NCI-H524 treated with DMSO at 0.1 percent for 48 hours (cell line): ENCODE results near the gene SPECC1L.

Experiments used
- DNase-seq: peaks from one replicate; lab custom pipeline; 2025; lab: John Stamatoyannopoulos, UW

Gene SPECC1L

DNA sequence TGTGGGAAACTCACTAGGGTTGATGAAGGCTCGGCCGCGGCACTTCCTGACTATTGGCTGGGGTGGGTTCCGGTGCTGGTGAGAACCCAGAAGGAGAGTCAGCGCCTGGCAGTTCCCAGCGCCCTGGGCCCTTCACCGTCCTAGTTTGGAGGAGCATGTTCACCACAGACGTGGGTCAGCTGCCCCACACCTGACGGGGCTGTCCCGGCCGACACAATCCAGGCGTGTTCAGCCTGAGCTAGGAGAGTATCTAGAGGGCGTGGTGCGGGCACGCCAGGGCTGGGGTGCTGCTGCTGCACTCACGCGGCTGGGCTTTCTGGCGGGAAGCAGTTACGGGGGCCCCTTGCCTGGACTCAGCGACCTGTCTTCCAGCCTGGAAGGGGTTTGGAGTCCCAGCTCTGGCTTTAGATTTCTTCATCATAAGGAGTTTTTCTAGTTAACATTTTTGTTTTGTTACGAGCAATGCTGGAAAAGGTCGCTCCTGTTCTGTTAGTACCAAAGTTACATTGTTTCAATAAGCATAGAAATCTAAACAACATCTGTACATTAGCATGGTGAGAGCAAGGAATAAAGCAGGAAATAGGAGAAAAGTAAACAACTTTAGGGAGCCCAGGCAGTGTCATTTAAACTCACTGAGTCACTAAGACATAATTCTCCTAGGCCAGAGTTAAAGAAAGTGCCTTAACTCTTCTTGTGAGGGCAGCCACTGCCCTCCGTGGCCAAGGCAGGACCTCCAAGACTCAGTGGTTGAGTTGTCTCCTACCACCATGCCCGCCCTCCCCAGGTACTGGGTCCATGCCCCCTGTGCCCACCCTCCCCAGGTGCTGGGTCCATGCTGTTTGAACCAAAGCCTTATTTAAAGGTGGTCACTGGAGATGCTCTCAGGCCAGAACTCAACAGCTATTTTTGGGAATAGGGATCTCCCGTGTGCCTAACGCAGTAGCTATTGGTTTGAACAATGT, 144.6 kb downstream of the SPECC1L start:
- no peak for DNase-seq

DNA sequence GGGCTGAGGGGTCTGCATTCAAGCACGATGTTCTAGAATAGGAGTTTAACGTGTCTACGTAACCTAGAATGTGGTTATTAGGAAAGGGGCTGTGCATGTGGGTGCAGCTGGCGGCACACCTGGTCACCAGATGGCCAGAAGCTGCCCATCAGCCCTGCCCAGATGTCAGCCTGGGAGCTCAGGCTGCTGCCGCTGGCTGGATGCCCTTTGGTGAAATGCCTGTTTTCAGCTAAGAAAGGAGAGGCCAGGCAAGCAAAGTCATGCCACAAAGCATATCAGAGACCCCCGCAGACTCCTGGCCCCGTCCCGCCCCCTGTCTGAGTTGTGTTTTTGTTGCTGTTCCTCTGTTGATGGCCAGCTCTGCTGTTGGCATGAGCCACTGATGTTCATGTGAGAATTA, 145.5 kb downstream of the SPECC1L start:
- DNase-seq = peak; percentile 55

DNA sequence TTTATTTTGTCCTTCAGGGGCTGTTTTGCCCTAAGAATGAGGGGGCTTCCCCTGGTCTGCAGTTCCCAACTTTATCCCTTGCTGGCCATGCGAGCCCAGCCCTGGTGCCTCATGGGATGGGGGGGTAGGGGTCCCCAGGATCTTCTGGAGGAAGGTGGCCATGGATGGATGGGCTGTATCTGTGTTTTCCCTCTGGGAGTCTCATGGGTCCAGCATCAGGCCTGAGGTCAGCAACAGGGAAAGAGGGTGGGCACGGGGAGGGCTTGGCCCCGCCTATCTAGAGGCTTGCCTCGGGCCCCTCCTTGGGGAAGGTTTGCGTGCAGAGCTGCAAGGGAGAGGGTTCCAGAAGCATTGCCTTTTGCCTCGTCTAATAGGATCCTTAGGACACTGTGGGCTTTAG, 146.0 kb downstream of the SPECC1L start:
- DNase-seq = no peak

DNA sequence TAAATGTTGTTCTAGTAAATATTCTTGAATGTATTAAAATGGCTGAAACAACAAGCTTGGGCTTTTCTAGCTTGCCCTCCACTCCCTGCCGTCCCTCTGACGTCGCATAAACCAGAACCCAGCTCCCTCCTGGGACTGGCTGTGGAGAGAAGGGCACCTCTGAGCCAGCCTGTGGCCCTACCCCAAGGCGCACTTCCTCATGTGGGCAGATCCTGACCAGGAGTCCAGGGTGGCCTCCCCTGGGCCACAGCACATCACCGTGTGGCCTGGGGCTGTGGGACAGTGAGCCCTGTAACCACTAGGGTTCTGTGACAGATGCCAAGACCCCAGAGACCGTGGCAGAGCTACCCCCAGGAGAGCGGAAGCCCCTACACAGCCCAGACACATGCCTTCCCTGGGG, 146.6 kb downstream of the SPECC1L start:
- no peak for DNase-seq

DNA sequence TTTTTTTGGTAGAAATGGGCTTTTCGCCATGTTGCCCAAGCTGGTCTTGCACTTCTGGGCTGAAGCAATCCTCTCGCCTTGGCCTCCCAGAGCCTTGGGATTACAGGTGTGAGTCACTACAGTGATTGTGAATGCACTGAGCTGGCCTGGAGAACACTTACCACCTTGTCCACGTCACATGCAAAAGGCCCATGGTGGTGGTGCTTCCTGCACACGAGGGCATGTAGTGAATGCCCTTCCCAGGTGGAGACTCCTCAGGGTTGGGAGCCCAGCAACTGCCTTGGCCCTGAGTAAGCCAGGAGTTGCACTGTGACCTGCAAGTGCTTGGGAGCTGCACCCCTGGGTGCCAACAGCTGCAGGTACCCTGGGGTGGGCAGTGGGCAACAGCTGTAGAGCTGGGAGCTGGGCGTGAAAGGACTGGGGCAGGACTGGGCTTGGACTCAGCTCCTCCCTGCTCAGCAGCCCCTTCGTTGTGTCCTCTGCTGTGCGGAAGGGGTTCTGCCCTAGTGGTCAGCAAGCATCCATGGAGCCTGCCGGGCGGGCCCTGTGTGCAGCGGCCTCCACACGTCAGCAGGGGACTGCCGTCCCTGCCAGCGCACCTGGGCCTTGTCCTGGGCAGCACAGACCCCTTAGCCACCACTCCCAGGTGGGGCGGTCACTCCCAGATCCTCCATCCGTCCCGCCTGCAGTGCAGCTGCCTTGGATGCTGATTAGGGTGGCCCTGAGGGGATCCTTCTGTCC, 147.4 kb downstream of the SPECC1L start:
- DNase-seq = no peak

DNA sequence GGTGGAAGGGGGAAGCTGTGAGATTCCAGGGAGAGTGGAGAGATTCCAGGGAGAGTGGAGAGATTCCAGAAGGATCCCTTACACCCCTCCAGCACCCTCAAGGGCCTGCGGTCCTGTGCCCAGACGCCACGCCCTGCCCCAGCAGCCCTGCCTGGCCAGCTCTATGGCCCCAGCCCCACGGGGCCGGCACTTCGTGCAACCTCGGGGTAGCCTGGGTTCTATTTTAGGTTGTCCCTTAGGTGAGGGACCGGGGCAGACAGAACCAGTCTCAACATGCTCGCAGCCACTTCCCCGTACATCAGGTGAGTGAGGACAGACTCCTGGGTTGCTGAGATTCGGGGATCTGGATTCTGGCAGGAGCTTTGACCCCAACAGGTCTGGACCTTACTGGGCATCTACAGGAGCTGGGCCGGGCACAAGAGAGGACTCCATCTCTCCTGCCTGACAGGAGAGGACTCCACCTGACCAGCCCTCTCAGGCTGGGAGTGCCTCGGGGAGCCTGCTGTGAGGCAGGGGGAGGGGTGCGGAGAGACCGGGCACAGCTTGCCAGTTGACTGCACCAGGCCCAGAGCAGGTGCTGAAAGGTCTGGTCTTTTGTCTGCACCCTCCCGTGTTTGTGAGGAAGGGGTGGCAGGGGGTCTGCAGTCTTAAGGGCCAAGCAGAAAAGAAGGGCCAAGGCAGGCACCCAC, 148.3 kb downstream of the SPECC1L start:
- DNase-seq = no peak

GRCh38 chr22:24419475-24419850, 148.8 kb downstream of the SPECC1L start:
- no peak for DNase-seq

- no peak for DNase-seq
These were observed 149.7 kb downstream of the SPECC1L start for GRCh38 chr22:24420072-24420976.

DNA sequence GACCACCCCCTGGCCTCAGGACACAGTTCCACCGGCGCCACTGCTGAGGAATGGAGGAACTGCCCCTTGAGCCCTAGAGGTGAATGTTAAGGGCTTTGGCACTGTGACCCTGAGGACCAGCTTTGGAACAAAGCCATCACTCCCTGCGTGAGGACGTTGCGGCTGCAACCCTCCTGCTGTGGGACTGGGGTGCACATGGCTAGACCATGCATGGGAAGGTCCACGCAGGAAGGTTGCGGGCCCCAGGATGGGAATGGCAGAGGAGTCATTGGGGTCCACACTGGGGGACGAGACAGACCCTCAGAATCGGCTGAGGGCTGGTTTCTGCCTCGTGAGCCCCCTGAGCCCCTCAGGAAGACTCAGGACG, 150.3 kb downstream of the SPECC1L start:
- DNase-seq = no peak

- DNase-seq = no peak
These were observed 150.8 kb downstream of the SPECC1L start for GRCh38 chr22:24421428-24421931.

DNA sequence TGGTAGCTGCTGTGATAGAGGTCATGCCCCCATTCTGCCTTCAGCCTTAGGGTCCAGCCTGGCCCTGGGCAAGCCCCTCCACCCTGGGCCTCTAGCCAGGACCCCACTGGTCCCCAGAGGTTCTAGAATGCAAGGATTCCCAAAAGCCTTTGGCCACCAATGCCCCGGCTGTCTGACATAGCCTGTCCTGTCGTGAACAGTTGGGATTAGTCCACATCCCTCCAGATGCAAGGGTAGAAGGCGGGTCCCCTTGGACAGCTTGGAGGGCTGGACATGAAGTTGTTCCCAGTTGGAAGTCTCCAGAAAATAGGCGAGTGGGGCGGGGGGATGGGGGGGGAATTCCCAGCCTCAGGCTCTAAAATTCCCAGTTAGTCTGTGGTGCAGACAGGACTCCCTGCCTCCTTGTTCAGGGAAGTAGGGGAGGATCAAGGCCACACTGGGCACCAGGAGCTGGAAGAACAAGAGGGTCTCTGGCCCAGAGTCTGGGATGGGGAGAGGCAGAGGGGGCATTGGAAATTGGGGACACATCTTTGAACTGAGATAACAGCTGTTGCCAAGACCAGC, 151.6 kb downstream of the SPECC1L start:
- DNase-seq = no peak

DNA sequence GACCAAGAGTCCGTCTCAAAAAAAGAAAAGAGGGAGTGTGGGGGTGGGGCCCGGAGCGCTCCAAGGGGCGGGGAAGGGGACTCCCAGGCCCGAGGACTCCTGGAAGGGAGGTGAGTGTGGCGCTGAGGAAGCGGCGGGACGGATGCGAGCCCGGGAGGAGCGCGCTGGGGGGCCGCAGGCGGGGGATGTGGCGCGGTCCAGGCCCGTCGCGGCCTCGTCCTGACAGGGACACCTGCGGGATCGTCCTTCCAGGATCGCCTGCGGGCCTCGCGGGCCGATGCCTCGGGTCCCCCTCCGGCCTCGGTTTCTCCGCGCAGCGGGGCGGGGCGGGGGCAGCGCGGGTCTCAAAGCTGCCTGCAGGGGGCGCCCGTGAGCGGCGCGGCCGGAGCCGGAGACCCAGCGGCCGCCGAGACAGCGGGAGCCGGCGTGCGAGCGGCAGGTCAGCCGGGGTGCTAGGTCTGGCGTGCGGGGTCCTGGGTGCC, 152.9 kb downstream of the SPECC1L start:
- DNase-seq = no peak

DNA sequence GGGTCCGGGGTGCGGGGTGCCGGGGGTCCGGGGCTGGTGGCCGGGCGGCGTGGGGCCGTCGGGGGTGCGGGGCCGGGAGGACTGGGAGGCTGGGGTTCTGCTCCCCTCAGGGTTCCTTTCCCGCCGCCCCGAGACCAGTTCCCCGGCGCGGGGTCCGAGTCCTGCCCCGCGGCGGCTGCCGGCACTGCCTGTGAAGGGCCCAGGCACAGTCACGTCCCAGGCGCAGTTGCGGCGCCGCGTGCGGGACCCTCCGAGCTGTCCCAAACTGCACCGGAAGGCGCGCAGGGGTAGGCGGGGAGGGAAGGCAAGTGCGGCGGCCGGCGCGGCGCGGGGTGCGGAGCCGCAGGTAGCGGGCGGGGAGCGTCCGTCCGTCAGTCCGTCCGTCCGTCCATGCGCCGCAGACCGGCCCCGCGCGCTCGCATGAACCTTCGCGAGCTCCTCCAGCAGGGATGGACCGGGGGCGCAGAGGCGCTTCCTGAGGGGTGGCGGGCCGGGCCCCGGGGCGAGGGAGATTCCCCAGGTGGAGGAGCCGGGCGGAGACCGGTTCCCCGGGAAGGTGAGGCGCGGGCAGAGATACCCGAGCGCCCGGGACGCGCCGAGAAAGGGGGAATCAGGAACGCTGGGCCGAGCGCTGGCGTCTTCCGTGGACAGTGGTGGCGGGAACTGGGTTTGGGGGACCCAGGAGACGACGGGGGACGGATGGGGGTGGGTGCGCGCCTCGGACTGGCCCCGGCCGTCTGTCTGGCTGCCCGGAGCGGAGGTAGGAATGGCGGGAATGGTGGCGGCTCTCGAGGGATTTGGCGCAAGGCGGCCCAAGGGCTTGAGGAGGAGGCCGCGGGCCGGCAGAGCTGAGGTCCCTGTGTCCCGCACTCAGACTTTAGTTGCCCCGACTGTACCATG, 153.6 kb downstream of the SPECC1L start:
- no peak for DNase-seq

GRCh38 chr22:24424901-24425775, 154.5 kb downstream of the SPECC1L start:
- no peak for DNase-seq

- DNase-seq = no peak
These were observed 155.8 kb downstream of the SPECC1L start for GRCh38 chr22:24426436-24426835.

- DNase-seq = no peak
These were observed 156.3 kb downstream of the SPECC1L start for GRCh38 chr22:24426851-24427499.

DNA sequence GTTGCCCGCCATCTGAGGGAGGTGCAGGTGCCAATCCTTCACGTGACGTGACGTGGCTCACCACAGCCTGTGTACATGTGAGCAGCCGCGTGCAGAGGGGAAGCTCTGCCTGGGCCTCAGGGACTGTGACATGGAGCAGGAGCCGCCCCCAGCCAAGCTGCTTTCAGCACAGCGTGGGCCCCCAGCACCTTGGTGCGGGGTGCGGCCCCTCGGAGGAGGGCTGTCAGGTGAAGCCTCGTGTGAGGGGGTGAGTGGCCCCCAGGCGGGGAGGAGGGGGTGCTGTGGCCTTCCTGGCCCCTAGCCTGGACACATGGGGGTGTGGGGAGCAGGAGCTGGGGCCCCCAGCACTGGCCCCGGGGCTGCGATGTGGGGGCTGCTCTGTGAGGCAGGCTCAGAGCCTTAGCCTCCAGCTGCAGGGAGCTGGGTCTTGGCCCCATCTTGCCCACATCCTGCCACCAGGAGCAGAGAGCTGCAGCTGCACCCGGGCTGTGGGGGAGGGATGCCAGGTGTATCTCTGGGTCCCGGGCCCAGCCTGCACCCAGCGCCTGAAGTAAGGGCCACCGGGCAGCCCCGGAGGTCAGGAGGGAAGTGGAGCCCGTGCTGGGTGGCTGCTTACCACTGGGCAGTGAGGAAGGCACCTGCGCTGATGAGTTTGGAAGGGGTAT, 157.0 kb downstream of the SPECC1L start, which contains the start of gene ADORA2A:
Gene ADORA2A (plus strand): TSS at position 100 of the 665 bp plus-strand sequence. CDS start 5,806 bp downstream, outside the sequence.
- DNase-seq = no peak
